Stimulated activated CD8-positive, alpha-beta memory T cell treated with anti-CD3 and anti-CD28 coated beads, Interleukin-4, amount 100 ng/mL, for 1 hour (primary cell): Measurements from ENCODE around the gene ATP1A1.

ENCODE experiments used
- DNase-seq, 2 donors: peaks; one replicate each; pipeline ENCODE4 v3.0.0-alpha.2; 2020; ENCODE audit warnings: low read depth in 2 of 2, low spot score in 1 of 2

The ATP1A1 gene

DNA sequence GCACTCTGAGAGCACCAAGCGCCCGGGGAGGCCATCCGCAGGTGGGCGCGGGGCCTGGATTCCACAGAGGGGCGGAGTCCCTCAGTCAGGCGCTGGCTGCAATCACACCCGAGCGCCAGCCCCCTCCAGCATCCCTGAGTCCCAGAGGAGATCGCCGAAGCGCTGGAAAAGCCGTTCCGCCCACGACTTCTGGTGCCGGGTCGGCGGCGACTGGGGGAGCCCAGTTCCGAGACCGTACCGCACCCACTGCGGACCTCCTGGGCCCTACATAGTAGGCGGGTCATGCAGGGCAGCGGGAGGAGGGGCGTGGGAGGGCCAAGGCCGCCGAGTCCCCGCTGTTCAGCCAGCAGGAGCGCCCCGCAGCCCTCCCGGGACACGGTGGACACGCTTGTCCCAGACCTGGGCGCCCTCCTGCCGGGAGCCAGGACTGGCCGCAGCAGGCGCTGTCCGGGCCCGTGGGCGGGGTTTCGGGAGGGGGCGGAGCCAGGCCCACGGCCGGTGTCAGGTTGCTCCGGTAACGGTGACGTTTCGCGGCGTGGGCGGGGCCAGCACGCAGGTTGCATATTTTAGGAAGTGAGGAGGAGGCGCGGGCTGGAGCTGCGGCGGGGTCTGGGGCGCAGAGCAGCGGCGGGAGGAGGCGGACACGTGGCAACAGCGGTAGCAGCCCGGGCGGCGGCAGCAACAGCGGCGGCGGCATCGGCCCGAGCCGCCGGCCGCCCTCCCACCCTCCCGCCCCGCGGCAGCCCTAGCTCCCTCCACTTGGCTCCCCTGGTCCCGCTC lies at the start of gene ATP1A1:
ATP1A1 (plus strand) TSS at position 594 of the 780 bp plus-strand sequence. CDS start 268 bp downstream, outside the sequence.
- DNase-seq: peak; percentile 96 to 98

DNA sequence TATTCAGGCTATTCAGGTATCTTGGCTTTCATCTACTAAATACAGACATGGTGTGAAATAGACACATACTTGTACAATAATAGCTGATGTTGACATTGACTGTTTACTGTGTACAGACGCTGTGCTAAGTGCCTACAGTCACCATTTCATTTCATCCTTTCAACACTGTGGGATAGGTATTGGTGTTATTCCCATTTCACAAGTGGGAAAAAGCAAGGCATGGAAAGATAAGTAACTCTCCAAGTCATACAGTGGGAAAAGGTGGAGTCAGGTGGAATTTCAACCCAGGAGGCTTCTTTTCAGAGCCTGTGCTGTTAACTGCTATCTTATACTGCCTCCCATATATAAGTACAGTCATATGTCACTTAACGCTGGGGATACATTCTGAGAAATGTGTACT lies 49.6 kb upstream of the ATP1A1 start:
- DNase-seq: no peak

GRCh38 chr1:116324411-116324810 lies 48.6 kb upstream of the ATP1A1 start:
- DNase-seq: no peak

DNA sequence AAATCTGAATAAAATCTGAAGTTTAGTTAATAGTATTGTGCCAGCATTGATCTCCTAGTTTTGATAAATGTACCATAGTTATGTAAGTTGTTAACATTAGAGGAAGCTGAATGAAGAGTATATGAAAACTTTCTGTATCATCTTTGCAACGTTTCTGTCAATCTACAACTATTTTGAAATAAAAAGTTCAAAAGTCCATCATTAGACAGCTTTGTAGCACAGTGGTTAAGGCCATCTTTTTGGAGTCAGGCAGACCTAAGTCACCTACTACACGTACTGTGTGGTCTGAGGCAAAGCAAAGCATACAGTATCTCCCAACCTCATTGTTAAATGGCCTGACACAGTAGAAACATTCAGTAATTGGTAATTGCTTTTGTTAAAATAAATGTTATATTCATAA lies 47.9 kb upstream of the ATP1A1 start:
- no peak for DNase-seq

DNA sequence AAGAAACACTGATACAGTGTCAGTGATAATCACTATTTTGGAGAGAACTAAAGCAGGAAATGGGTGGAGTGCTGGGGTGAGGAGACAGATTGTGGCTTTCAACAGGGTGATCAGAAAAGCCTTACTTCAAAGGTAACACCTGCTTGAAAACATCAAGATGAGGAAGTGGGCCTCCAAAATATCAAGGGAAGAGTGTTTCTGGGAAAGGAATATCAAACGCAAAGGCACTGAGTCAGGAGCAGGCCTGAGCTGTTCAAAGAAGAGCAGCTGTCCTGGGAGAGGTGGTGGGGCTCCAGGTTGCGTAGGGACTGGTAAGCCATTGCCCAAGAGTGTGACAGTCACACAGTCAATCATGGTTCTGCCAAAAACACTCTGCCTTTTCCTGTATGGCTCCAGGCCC lies 47.1 kb upstream of the ATP1A1 start:
- peak in 1 of 2 donors; percentile 4 for DNase-seq

GRCh38 chr1:116326486-116326885 lies 46.6 kb upstream of the ATP1A1 start:
- no peak for DNase-seq

- no peak for DNase-seq
Measured at GRCh38 chr1:116328671-116329070, 44.4 kb upstream of the ATP1A1 start.

DNA sequence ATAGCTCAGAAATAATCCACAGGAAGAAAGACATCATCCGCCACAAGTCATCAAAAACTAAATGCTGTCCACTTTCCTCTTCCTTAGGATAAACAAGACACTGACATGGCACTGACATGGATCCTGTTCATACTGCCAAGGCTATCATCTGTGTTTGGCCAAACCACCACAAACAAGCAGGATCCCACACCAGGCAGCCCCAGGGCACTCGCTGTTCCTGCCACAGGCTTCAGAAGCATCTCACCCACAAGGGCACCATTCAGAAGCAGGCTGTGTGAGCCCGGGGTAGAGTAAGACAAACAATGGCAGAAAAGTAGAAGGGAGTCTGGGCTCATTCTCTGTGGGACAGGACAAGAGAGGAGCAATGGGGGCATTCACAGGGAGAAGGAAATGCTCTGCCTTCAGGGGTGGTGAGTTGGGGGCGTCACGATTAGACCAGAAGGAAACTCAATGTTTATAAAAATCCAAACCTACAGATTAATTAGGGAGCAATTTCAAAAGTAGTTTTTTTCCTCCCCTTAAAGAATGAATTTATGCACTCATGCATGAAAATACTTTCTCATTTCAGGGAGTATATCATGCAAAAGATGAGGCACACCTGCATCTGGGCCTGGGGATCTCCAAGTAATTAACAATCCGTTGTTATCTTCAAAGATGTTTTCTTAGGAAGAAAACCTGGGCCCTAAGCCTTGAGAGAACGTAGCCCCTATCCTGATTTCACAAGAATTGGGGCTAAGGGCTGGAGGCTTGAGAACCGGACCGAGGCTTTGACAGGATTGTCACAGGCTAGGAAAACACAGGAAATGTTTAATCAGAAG lies 43.3 kb upstream of the ATP1A1 start:
- DNase-seq: no peak

DNA sequence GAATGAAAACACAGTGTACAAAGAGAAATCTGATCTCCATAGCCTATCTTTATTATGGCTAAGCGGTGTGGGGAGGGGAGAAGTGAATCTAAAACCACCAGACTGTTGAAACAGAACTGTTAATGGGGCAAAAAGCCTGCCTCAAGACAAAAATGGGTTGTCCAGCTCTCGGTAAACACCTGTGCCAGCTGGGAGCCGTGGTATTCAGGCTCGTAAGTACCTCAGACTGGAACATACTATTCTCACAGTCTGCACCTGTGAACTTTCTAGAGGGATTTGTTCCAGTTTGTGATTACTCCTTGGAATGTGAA lies 42.7 kb upstream of the ATP1A1 start:
- no peak for DNase-seq

DNA sequence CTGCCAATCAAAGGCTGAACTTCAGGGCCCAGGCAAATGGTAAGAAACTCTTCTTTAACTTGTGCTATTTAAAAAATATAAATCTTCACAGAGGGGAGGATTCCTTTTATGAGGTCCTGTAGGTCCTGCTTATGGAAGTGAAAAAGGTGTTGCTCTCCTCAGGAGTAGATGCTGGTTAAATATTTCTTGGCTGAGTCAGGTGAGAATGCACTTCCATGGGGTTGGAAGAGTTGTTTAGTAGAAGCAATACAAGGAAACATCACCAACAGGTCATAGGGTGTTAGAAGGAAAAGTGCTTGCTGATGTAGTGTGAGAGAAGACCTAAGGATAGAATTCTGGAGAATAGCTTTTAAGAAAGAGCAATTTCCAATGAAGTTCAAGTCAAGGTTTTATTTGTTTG lies 42.2 kb upstream of the ATP1A1 start:
- DNase-seq: no peak

GRCh38 chr1:116331523-116331922 lies 41.5 kb upstream of the ATP1A1 start:
- DNase-seq: no peak

GRCh38 chr1:116332451-116332850 lies 40.6 kb upstream of the ATP1A1 start:
- DNase-seq: no peak

DNA sequence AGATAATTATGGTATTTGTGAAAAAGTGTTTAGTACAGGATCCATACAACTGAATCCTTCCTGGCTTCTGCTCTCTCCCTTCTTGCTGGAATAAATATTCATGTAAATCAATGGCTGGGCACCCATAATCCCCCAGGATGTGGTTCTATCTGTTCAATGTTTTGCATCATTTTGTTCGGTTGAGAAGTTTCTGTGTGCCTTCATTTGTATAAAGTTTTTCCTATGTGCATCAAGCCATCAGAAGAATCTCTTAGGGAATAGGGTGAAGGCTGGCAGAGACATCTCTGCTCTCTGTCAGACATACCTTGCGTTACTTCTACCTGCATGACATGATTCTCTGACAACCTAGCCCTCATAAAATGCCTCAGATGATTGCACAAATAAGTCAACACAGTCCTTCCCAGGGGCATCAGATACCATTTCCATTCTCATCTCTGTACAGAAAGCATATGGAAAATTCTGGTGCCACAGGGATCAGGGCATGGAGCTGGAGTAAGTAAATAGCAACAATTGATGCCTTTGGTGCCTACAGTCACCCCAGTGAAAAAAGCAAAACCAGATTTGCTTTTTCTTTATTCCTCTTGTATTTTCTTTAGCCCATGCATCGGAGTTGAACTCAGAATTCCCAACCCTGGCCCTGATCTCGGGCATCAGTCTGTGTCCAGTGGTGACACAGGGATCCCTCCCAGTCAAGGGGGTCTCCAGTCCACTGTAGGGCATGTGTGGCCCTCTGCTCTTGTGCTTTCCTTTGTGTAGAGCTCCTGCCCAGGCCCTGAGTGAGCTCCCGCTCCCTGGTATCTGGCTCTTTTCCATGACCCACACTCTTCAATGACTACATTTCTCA lies 39.7 kb upstream of the ATP1A1 start:
- no peak for DNase-seq

DNA sequence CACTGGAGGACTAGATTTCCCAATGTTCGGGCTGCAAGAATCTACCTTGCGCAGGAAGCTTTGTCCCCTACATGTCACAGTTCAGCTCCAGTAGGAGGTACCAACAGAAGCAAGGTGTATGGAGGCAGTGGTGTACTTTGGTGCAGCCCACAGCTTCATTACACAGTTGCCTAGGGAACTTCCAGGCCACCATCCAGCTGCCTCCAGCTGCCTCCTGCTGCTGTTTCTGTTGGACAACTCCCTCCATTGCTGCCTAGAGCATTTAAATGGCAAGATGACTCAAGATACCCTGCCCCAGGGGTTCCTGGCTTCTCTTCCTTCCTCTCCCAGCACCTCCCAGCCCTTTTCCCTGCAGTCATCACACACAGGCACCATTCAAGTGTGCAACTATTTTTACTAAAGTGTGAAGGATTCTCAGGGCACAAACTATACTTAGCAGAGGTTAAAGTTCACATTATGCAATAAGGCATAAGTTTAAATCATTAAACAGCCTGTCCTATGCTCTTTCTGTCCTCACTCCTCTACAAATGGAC lies 39.0 kb upstream of the ATP1A1 start:
- DNase-seq: no peak

DNA sequence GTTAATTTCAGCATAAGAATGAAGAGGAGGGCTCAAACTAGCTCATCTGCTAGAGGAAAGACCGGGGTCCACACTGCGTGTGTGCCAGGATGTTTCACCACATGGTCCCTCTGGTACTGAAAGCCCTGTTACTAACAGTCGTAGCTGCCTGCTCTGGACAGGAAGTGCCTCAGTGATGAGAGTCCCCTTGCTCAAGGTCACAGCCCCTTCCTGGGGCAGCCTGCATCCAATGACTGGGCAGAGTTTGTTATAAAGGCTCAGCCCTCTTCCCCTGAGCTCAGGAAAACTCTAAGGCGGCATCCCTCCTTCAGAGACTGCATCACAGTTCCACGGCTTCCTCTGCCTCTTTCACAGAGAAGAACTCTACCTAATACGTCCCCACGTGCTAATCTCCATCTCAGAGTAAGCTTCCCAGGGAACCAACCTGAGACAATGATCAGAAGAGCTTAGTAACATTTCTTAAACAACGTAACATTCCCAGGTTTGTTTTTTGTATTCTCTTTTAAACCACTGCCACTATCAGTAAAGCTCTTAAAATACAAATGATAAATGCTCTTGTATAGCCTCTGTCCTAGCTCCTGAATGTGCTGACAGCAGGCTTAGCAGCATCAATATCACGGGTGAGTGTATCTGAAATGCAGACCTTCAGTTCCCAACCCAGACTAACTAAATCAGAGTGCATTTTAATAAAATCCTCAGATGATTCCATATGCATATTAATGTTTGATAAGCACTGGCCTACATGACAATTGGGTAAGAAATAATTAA lies 38.0 kb upstream of the ATP1A1 start:
- DNase-seq: no peak

DNA sequence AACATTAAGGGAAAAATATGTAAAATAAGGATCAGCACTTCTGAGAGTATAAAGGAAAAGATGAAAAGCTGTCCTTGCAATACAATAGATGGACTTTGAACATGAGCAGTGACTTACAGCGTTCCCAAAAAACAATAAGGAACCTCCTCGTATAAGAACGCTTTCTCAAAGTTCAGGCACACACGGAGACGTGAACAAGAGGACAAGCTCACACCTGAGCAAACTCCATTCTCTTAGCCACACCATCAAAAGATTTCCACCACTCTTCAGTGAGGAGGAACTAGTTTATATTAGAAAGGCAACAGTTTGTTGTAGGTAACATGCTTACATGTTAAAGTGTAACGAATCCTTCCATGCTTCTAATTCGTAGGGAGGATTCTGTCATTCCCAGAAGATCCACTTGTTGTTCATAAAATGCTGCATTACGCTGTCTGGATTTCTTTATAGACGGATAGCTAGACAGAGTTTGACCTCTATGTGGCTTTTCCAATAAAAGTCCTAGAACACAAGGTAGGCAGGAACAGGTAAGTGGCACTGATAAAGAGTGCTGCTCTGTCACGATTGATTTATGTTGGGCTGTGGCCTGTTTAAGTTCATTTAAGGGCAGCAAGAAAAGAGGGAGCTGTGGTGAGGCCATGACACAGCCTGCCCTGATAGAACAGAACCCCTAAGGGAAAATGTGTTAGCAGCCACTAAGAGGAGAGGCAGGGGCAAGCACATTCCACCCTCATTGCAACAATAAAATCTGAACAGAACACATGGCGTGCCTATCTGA lies 37.0 kb upstream of the ATP1A1 start:
- DNase-seq: no peak

GRCh38 chr1:116337398-116337797 lies 35.6 kb upstream of the ATP1A1 start:
- DNase-seq: no peak

- DNase-seq: no peak
Measured at GRCh38 chr1:116338400-116338799, 34.6 kb upstream of the ATP1A1 start.

GRCh38 chr1:116340506-116341231 lies 32.4 kb upstream of the ATP1A1 start:
- DNase-seq: no peak
